Posterior vena cava (tissue), 2 donors: ENCODE results near the gene PCDHA10. TPM values are rescaled to one million over a fixed set of nuclear protein-coding genes. Genes with fewer than 3 reads are reported as not detected.
A peak's percentile ranks its signal among the peaks of the same experiment; 100 is the strongest.
"Not testable (repeated sequence)": the region's sequence is repeated elsewhere in the genome, so short reads cannot be mapped to it uniquely, and the experiment has no call there.

ENCODE experiments used
- DNase-seq: peaks from one replicate; pipeline ENCODE4 v3.0.0-alpha.2; 2020; ENCODE audit warnings: low spot score
- intact Hi-C, 2 donors: fragments of 100-400 bp; cut with DNase I; formaldehyde crosslinking; loops; one replicate each; pipeline versions ENCODE4 v1.14.1 to v1.14.2; 2022 to 2023
- long read RNA-seq, 2 donors: library from polyadenylated mRNA; unstranded; transcript quantifications; one replicate each; pipeline ENCODE4 v2.0.0, GENCODE V29; 2020 to 2021
- total RNA-seq, 2 donors: library from RNA; stranded (reverse); fragmentation: NEBNext Ultra II Directional; extraction: Animal tissue kit (Norgen Biotek cat#: 25700); gene quantifications; one replicate each; pipeline ENCODE4 v1.2.1, GENCODE V29; 2021
- donor health status: DM: yes; HTN: yes; CAD: no.
- donor health status: DM: yes; HTN: yes; CAD: no.

Gene PCDHA10, protein sequence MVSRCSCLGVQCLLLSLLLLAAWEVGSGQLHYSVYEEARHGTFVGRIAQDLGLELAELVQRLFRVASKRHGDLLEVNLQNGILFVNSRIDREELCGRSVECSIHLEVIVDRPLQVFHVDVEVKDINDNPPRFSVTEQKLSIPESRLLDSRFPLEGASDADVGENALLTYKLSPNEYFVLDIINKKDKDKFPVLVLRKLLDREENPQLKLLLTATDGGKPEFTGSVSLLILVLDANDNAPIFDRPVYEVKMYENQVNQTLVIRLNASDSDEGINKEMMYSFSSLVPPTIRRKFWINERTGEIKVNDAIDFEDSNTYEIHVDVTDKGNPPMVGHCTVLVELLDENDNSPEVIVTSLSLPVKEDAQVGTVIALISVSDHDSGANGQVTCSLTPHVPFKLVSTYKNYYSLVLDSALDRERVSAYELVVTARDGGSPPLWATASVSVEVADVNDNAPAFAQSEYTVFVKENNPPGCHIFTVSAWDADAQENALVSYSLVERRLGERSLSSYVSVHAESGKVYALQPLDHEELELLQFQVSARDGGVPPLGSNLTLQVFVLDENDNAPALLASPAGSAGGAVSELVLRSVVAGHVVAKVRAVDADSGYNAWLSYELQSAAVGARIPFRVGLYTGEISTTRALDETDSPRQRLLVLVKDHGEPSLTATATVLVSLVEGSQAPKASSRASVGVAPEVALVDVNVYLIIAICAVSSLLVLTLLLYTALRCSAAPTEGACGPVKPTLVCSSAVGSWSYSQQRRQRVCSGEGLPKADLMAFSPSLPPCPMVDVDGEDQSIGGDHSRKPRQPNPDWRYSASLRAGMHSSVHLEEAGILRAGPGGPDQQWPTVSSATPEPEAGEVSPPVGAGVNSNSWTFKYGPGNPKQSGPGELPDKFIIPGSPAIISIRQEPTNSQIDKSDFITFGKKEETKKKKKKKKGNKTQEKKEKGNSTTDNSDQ
- total RNA-seq, result under 1 TPM; 0.52 to 0.60 TPM
- long read RNA-seq, donor 1, result 0 reads
- long read RNA-seq, donor 2, result 0 reads

DNA sequence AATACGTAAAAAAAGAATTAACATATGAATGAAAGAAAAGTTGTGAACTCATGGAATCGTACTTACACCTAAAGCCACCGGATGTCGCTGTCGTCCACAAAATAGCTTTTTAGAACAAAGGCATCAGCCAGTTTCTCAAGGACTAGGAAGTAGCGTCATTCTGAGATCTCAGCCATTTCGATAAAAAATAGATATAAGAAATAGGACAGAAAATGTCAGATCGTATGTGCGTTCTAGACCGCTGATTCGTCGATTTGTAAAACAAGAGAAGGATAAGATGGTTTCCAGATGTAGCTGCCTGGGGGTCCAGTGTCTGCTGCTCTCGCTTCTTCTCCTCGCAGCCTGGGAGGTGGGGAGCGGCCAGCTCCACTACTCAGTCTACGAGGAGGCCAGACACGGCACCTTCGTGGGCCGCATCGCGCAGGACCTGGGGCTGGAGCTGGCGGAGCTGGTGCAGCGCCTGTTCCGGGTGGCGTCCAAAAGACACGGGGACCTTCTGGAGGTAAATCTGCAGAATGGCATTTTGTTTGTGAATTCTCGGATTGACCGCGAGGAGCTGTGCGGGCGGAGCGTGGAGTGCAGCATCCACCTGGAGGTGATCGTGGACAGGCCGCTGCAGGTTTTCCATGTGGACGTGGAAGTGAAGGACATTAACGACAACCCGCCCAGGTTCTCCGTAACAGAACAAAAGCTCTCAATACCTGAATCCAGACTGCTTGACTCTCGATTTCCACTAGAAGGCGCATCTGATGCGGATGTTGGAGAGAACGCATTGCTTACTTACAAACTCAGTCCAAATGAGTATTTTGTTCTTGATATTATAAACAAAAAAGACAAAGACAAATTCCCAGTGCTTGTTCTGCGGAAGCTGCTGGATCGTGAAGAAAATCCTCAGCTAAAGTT is at the start of gene PCDHA10:
PCDHA10 (plus strand) TSS at position 126 of the 903 bp plus-strand sequence; CDS start at position 278, 152 bp downstream.
- intact Hi-C loops, result no loop called here
- DNase-seq, result no peak

DNA sequence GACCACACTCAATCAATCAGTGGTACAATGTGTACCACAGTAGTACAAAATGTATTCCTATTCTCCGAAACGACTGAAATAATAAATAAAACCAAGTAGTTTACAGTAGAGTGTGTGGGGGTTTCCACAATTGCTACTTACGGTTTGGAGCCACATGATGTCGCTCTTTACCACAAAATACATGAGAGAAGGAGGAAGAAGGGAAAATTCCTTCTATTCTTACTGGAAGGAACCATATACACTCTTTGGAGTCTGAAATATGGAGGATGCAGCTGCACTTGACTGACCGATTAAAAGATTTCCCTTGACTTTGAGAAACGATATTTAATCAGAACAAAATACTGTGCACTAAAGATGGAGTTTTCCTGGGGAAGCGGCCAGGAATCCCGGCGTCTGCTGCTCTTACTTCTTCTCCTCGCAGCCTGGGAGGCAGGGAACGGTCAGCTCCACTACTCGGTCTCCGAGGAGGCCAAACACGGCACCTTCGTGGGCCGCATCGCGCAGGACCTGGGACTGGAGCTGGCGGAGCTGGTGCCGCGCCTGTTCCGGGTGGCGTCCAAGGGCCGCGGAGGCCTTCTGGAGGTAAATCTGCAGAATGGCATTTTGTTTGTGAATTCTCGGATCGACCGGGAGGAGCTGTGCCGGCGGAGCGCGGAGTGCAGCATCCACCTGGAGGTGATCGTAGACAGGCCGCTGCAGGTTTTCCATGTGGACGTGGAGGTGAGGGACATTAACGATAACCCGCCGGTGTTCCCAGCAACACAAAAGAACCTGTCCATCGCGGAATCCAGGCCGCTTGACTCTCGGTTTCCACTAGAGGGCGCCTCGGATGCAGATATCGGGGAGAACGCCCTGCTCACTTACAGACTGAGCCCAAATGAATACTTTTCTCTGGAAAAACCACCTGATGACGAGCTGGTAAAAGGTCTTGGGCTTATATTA is 48.6 kb upstream of the PCDHA10 start, which contains the start of gene PCDHA4:
PCDHA4 (plus strand) TSS at position 235 of the 942 bp plus-strand sequence.
- intact Hi-C loops, result no loop called here
- DNase-seq, result no peak

DNA sequence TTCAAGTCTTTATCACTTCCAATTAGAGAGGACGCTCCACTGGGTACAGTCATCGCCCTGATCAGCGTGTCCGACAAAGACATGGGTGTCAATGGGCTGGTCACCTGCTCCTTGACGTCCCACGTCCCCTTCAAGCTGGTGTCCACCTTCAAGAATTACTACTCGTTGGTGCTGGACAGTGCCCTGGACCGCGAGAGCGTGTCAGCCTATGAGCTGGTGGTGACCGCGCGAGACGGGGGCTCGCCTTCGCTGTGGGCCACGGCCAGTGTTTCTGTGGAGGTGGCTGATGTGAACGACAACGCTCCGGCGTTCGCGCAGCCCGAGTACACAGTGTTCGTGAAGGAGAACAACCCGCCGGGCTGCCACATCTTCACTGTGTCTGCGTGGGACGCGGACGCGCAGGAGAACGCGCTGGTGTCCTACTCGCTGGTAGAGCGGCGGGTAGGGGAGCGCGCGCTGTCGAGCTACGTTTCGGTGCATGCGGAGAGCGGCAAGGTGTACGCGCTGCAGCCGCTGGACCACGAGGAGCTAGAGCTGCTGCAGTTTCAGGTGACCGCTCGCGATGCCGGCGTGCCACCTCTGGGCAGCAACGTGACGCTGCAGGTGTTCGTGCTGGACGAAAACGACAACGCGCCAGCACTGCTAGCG is 47.3 kb upstream of the PCDHA10 start:
- intact Hi-C loops, DNase-seq: not testable (repeated sequence)

DNA sequence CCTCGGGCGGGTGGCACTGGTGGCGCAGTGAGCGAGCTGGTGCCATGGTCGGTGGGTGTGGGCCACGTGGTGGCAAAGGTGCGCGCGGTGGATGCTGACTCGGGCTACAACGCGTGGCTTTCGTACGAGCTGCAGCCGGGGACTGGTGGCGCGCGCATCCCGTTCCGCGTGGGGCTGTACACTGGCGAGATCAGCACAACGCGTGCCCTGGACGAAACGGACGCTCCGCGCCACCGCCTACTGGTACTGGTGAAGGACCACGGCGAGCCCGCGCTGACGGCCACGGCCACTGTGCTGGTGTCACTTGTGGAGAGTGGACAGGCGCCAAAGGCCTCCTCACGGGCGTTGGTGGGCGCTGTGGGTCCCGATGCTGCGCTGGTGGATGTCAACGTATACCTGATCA is 46.8 kb upstream of the PCDHA10 start:
- intact Hi-C loops, result no loop called here
- peak; percentile 82 for DNase-seq

DNA sequence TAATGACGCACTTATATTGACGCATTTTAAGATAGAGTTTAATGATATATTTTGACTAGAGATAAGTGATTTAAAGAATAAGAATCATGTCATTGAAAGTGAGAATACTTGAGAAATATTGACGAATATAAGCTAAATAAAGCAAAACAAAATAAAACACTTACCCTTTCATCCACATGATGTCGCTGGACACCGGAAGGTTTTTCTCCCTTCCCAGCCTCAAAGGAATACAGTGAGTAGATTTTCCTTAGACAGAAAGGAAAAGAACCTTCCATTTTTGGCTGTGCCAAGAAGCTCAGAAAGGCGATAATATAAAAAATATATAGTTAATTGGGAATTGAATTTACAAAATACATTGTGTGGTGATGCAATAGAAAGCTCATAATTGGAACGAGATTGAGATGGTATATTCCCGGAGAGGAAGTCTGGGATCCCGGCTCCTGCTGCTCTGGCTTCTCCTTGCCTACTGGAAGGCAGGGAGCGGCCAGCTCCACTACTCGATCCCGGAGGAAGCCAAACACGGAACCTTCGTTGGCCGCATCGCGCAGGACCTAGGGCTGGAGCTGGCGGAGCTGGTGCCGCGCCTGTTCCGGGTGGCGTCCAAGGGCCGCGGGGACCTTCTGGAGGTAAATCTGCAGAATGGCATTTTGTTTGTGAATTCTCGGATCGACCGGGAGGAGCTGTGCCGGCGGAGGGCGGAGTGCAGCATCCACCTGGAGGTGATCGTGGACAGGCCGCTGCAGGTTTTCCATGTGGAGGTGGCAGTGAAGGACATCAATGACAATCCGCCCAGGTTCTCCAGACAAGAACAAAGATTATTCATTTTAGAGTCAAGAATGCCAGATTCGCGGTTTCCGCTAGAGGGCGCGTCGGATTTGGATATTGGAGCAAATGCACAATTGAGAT is 34.1 kb upstream of the PCDHA10 start, which contains the start of gene PCDHA5:
PCDHA5 (plus strand) TSS at position 239 of the 906 bp plus-strand sequence.
- DNase-seq, result peak; percentile 77
- intact Hi-C loops, result no loop called here

DNA sequence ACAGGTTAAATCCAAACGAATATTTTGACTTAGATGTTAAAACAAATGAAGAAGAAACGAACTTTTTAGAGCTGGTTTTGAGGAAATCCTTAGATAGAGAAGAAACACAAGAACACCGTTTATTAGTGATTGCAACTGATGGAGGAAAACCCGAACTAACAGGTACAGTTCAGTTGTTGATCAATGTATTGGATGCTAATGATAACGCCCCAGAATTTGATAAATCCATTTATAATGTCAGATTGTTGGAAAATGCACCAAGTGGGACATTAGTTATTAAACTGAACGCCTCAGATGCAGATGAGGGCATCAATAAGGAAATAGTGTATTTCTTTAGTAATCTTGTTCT is 33.4 kb upstream of the PCDHA10 start:
- intact Hi-C loops, result no loop called here
- no peak for DNase-seq

DNA sequence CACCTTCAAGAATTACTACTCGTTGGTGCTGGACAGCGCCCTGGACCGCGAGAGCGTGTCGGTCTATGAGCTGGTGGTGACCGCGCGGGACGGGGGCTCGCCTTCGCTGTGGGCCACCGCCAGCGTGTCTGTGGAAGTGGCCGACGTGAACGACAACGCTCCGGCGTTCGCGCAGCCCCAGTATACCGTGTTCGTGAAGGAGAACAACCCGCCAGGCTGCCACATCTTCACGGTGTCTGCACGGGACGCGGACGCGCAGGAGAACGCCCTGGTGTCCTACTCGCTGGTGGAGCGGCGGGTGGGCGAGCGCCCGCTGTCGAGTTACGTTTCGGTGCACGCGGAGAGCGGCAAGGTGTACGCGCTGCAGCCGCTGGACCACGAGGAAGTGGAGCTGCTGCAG is 32.7 kb upstream of the PCDHA10 start:
- intact Hi-C loops, result not testable (repeated sequence)

DNA sequence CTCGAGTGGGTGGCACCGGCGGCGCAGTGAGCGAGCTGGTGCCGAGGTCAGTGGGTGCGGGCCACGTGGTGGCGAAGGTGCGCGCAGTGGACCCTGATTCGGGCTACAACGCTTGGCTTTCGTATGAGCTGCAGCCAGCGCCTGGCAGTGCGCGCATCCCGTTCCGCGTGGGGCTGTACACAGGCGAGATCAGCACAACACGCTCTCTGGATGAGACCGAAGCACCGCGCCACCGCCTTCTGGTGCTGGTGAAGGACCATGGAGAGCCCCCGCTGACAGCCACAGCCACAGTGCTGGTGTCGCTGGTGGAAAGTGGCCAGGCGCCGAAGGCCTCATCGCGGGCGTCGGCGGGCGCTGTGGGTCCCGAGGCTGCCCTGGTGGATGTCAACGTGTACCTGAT is 32.2 kb upstream of the PCDHA10 start:
- intact Hi-C loops, result no loop called here
- DNase-seq, result peak; percentile 62

More for the DNA sequence above, 32.7 kb upstream of the PCDHA10 start:
- DNase-seq, result not testable (repeated sequence)

DNA sequence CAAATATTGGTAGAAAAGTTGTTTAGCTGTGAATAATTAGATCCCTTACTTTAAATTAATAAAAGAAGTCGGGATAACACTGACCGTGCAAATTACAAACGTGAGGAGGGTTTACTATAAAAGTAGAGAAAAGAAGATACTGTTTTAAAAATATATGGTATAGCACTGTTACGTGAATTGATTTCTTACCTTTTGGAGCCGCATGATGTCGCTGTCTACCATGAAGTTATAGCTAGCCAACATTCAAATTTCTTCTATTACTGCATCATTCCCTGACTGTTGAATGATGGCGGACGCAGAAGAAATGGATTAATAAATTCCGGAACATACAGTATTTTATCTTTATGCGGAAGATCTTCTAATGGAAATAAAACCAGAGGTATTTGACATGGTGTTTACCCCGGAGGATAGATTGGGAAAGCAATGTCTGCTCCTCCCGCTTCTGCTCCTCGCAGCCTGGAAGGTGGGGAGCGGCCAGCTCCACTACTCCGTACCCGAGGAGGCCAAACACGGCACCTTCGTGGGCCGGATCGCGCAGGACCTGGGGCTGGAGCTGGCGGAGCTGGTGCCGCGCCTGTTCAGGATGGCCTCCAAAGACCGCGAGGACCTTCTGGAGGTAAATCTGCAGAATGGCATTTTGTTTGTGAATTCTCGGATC is 27.9 kb upstream of the PCDHA10 start, which contains the start of gene PCDHA6:
PCDHA6 (plus strand) TSS at position 257 of the 658 bp plus-strand sequence; CDS start at position 389, 132 bp downstream.
- intact Hi-C loops, result no loop called here
- DNase-seq, result no peak

DNA sequence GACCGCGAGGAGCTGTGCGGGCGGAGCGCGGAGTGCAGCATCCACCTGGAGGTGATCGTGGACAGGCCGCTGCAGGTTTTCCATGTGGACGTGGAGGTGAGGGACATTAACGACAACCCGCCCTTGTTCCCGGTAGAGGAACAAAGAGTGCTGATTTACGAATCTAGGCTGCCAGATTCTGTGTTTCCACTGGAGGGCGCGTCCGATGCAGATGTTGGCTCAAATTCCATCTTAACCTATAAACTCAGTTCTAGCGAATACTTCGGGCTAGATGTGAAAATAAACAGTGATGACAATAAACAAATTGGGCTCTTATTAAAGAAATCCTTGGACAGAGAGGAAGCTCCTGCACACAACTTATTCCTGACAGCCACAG is 27.3 kb upstream of the PCDHA10 start:
- intact Hi-C loops, result no loop called here
- DNase-seq, result no peak

DNA sequence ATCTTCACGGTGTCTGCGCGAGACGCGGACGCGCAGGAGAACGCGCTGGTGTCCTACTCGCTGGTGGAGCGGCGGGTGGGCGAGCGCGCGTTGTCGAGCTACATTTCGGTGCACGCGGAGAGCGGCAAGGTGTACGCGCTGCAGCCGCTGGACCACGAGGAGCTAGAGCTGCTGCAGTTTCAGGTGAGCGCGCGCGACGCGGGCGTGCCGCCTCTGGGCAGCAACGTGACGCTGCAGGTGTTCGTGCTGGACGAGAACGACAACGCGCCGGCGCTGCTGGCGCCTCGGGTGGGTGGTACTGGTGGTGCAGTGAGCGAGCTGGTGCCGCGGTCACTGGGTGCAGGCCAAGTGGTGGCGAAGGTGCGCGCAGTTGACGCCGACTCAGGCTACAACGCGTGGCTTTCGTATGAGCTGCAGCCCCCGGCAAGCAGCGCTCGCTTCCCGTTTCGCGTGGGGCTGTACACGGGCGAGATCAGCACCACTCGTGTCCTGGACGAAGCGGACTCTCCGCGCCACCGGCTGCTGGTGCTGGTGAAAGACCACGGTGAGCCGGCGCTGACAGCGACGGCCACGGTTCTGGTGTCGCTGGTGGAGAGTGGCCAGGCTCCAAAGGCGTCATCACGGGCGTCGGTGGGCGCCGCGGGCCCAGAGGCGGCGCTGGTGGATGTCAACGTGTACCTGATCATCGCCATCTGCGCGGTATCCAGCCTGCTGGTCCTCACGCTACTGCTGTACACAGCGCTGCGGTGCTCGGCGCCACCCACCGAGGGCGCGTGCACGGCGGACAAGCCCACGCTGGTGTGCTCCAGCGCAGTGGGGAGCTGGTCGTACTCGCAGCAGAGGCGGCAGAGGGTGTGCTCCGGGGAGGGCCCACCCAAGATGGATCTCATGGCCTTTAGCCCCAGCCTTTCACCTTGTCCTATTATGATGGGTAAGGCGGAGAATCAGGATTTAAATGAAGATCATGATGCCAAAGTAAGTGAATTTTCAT is 25.9 kb upstream of the PCDHA10 start:
- intact Hi-C loops, DNase-seq: not testable (repeated sequence)

DNA sequence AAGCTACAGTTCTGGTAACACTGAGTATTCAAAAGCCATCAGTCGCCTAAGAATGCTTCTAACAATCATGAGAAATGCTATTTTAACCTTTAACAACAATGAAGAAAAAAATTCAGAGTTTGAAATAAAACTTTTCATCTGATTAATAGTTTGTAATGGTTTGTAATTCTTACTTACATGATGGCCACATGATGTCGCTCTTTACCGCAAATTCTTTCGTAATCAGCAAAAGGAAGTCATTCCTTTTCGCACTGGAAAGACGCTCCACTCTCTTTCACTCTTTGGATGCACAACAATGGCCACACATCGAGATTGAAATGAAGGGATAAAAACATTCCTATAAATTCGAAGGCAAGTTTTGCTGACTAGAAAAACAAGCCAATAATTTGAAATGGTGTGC is 21.7 kb upstream of the PCDHA10 start, which contains the start of gene PCDHA7:
PCDHA7 (plus strand) TSS at position 277 of the 400 bp plus-strand sequence; CDS start at position 392, 115 bp downstream.
- no peak for DNase-seq
- intact Hi-C loops, result no loop called here

DNA sequence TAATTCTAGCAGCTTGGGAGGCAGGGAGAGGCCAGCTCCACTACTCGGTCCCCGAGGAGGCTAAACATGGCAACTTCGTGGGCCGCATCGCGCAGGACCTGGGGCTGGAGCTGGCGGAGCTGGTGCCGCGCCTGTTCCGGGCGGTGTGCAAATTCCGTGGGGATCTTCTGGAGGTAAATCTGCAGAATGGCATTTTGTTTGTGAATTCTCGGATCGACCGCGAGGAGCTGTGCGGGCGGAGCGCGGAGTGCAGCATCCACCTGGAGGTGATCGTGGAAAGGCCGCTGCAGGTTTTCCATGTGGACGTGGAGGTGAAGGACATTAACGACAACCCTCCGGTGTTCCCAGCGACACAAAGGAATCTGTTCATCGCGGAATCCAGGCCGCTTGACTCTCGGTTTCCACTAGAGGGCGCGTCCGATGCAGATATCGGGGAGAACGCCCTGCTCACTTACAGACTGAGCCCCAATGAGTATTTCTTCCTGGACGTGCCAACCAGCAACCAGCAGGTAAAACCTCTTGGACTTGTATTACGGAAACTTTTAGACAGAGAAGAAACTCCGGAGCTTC is 21.2 kb upstream of the PCDHA10 start:
- DNase-seq, intact Hi-C loops: not testable (repeated sequence)
